Stimulated activated naive CD8-positive, alpha-beta T cell treated with anti-CD3 and anti-CD28 coated beads, Interleukin-15, Interleukin-2, amounts not matched to agents 100 ng/mL and 50 ng/mL, for 24 hours (primary cell): ENCODE measurements around the gene OR52N4.

ENCODE experiments used
- H3K27ac Mint-ChIP-seq: one replicate; pipeline ENCODE4 v1.8.0; 2021; ENCODE audit warnings: mild to moderate bottlenecking, mixed read lengths
- H3K27me3 Mint-ChIP-seq: one replicate; pipeline ENCODE4 v1.8.0; 2021; ENCODE audit warnings: mixed read lengths
- H3K36me3 Mint-ChIP-seq: one replicate; pipeline ENCODE4 v1.8.0; 2021; ENCODE audit warnings: low read depth, mixed read lengths
- H3K4me1 Mint-ChIP-seq: one replicate; pipeline ENCODE4 v1.8.0; 2021; ENCODE audit warnings: low read depth, mixed read lengths
- H3K4me3 Mint-ChIP-seq: one replicate; pipeline ENCODE4 v1.8.0; 2021; ENCODE audit warnings: mild to moderate bottlenecking, mixed read lengths
- H3K9me3 Mint-ChIP-seq: one replicate; pipeline ENCODE4 v1.8.0; 2021; ENCODE audit warnings: mixed read lengths

Gene OR52N4

DNA sequence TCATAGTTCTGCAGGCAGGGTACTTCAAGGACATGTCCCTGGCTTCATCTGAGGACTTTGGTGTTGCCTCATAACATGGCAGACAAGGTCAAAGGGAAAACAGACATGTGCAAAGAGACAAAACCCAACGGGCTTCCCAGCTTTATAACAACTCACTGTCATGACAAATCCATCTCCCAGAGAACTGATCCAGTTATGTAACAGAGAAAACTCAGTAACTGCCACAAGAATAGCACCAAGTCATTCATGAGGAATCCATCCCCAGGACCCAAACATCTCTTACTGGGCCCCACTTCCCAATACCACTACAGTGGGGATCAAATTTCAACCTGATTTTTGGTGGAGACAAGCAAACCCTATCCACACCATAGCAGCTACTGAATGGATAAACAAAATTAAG, 13.0 kb downstream of the OR52N4 start:
- no peaks in the 10 kb centered on the region for H3K9me3 Mint-ChIP-seq
- H3K36me3 Mint-ChIP-seq = no peaks in the 10 kb centered on the region
- H3K4me1 Mint-ChIP-seq = no peaks in the 10 kb centered on the region
- no peaks in the 10 kb centered on the region for H3K27me3 Mint-ChIP-seq
- H3K4me3 Mint-ChIP-seq = no peak overlapping the region
- H3K27ac Mint-ChIP-seq = no peak overlapping the region

DNA sequence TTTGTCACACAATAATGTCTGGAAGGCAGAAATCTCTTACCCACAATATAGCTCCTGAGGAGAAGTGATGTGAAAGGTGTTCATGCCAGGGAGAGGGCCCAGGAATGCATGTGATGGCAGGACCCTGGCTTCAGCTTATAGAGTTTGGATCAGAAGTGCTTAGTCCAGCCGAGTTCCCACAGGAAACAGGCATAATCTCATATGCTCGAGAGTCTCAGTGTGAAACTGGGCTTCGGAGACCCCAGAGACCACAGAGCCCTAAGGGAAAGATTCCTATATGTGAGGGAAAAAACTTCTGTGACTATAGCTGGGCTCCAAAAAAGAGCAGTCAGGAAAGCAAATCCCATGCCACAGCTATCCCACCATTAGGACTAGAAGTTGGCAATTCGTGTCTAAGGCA, 29.2 kb downstream of the OR52N4 start, which contains the start of gene OR52N5:
TSS of gene OR52N5 (minus strand) at position 101 of the 400 bp plus-strand sequence. CDS start 4,721 bp downstream, outside the sequence.
- Mint-ChIP-seq H3K36me3 (no peaks in the 10 kb centered on the region), H3K27me3 (peaks cover 25% of the 10 kb centered on the region)

GRCh38 chr11:5791165-5791564, 37.1 kb downstream of the OR52N4 start, which contains the start of gene OR52N1:
Gene OR52N1, minus strand, starts transcription at chr11:5791265. Its CDS starts 2,449 bp downstream, at chr11:5788816.
- H3K4me1 Mint-ChIP-seq = no peaks in the 10 kb centered on the region
- no peak within 1 kb of the TSS for H3K4me3 Mint-ChIP-seq
- H3K36me3 Mint-ChIP-seq = no peaks in the 10 kb centered on the region
- no peaks in the 10 kb centered on the region for H3K9me3 Mint-ChIP-seq
- H3K27me3 Mint-ChIP-seq = peaks cover 12% of the 10 kb centered on the region
- no peak within 1 kb of the TSS for H3K27ac Mint-ChIP-seq

More for the DNA sequence above, 29.2 kb downstream of the OR52N4 start, which contains the start of gene OR52N5:
- H3K4me3 Mint-ChIP-seq = no peak within 1 kb of the TSS
- no peak within 1 kb of the TSS for H3K27ac Mint-ChIP-seq
- no peaks in the 10 kb centered on the region for H3K4me1 Mint-ChIP-seq
- no peaks in the 10 kb centered on the region for H3K9me3 Mint-ChIP-seq

GRCh38 chr11:5796541-5796940, 42.5 kb downstream of the OR52N4 start:
- Mint-ChIP-seq H3K9me3 (no peaks in the 10 kb centered on the region), H3K36me3 (no peaks in the 10 kb centered on the region), H3K4me1 (no peaks in the 10 kb centered on the region), H3K27me3 (peaks cover 30% of the 10 kb centered on the region), H3K4me3 (no peak overlapping the region), H3K27ac (no peak overlapping the region)

DNA sequence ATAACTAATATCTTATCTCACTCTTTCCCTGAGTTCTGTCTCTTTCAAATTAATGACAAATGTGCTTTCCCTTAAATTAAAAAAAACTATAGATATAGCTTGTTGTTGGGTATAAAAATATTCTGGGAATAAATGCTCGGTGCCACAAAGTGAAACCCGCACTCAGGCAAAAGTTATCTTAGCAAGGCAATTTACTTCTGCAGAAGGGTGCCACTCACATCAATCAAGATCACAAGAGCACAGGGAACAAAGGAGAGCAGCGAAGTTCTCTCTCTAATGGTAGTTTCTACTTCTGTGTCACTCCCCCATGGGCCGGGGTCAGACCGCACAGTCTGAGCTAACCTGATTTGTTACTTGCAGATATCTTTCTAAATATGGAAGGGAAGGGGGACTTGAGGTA, 49.9 kb downstream of the OR52N4 start:
- no peak overlapping the region for H3K27ac Mint-ChIP-seq
- peaks cover 2% of the 10 kb centered on the region for H3K4me1 Mint-ChIP-seq
- H3K9me3 Mint-ChIP-seq = peaks cover 6% of the 10 kb centered on the region
- H3K27me3 Mint-ChIP-seq = peaks cover 24% of the 10 kb centered on the region
- no peak overlapping the region for H3K4me3 Mint-ChIP-seq
- peaks cover 5% of the 10 kb centered on the region for H3K36me3 Mint-ChIP-seq
